ENCODE data around the gene TCF12. TPM values are rescaled to one million over a fixed set of nuclear protein-coding genes. Genes with fewer than 3 reads are reported as not detected.

Gene TCF12
- total RNA-seq, 1 donor from 2014 or later, result 207 TPM

DNA sequence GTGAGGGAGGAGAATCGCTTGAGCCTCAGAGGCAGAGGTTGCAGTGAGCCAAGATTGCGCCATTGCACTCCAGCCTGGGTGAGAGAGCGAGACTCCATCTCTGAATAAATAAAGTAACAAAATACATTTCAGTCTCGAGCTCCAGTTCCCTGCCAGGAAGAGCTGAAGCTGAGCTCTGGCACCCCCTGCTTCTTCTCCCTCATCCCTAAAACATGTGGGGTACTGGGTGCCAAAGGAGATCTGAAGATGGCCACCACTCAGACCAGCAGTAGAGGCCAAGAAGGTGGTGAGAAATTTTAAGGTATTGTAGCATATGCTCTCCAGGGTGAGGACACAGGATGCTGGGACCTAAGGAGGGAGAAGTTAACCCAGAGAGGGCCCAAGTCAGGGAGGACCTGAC is 382.9 kb downstream of the TCF12 start:
- no peak for DNase-seq (ENCODE audit: low read depth, low spot score)
- H3K9me3 Mint-ChIP-seq, result no peaks in the 10 kb centered on the region
- H3K4me3 Mint-ChIP-seq, result no peak overlapping the region
- TF ChIP-seq CTCF (conservative IDR thresholded peaks at IDR 0.05), result no peak
- H3K4me1 Mint-ChIP-seq, result peaks cover 30% of the 10 kb centered on the region
- H3K36me3 Mint-ChIP-seq (ENCODE audit: low read depth), result peaks cover 2% of the 10 kb centered on the region
- no peaks in the 10 kb centered on the region for H3K27me3 Mint-ChIP-seq (ENCODE audit: low read depth)
- H3K27ac Mint-ChIP-seq (ENCODE audit: unreplicated experiment), result no peak overlapping the region

DNA sequence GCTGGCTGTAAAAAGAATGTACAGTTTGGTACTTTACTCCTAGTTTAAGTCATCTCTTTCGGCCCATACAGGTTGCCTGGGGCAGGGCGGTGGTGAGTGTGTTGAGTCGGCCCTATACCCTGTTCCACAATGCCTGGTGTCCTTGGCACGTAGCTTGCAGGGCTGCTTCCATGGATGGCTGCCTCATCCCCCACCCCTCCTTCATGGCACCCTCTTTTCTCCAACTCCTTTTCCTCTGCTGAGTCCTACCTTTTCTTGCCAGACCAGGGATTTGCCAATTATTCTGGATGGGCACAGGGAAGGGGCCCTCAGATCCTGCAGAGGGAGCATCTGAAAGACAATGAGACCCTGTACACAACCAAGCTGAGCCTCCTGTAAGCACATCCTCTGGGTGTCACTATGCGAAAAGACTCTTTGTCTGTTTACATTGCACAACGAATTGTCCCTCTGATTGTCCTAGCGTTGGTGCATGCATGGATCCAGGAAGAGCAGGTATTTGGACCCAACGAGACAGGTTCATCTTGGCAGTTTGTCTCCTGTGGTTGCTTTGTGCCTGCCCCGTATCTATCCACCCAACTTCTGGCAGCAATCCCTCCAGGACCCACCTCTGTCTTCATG is 384.3 kb downstream of the TCF12 start:
- peak overlapping the region; percentile 1 for H3K4me3 Mint-ChIP-seq
- no peak overlapping the region for H3K27ac Mint-ChIP-seq (ENCODE audit: unreplicated experiment)
- DNase-seq (ENCODE audit: low read depth, low spot score), result no peak
- H3K9me3 Mint-ChIP-seq, result no peaks in the 10 kb centered on the region
- no peak for TF ChIP-seq CTCF (conservative IDR thresholded peaks at IDR 0.05)
- H3K4me1 Mint-ChIP-seq, result peaks cover 28% of the 10 kb centered on the region
- no peaks in the 10 kb centered on the region for H3K36me3 Mint-ChIP-seq (ENCODE audit: low read depth)
- H3K27me3 Mint-ChIP-seq (ENCODE audit: low read depth), result no peaks in the 10 kb centered on the region

DNA sequence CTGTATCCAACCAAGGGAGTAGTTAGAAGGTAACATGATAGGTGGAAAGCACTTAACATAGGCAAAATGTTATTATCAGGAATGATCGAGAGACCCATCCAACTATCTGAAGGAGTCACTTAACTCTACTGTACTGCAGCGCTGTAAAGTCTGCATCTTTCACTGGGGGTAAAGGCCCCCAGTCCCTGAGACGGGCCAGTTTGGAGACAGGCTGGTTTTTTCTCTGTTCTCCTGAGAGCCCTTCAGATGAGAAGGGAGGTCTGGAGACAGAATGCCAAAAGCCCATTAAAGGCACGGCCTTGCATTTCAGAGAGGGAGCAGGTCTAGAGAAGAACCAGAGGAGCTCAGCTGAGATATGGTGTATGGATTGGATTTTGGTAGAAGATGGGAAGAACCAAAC is 386.6 kb downstream of the TCF12 start:
- no peak for DNase-seq (ENCODE audit: low read depth, low spot score)
- H3K27ac Mint-ChIP-seq (ENCODE audit: unreplicated experiment), result no peak overlapping the region
- H3K4me1 Mint-ChIP-seq, result peaks cover 14% of the 10 kb centered on the region
- H3K27me3 Mint-ChIP-seq (ENCODE audit: low read depth), result no peaks in the 10 kb centered on the region
- no peaks in the 10 kb centered on the region for H3K36me3 Mint-ChIP-seq (ENCODE audit: low read depth)
- no peak for TF ChIP-seq CTCF (conservative IDR thresholded peaks at IDR 0.05)
- no peaks in the 10 kb centered on the region for H3K9me3 Mint-ChIP-seq
- peak overlapping the region; percentile 54 for H3K4me3 Mint-ChIP-seq

- peak; percentile 93 for TF ChIP-seq CTCF (conservative IDR thresholded peaks at IDR 0.05)
- Mint-ChIP-seq H3K27me3 (ENCODE audit: low read depth) (no peaks in the 10 kb centered on the region), H3K4me3 (peak overlapping the region; percentile 77), H3K27ac (ENCODE audit: unreplicated experiment) (peak overlapping the region; percentile 82), H3K4me1 (peaks cover 14% of the 10 kb centered on the region), H3K9me3 (no peaks in the 10 kb centered on the region), H3K36me3 (ENCODE audit: low read depth) (no peaks in the 10 kb centered on the region)
- peak; percentile 93 for DNase-seq (ENCODE audit: low read depth, low spot score)
Observed at GRCh38 chr15:57306161-57306943, 387.9 kb downstream of the TCF12 start.

- no peak overlapping the region for H3K27ac Mint-ChIP-seq (ENCODE audit: unreplicated experiment)
- H3K4me3 Mint-ChIP-seq, result peak overlapping the region; percentile 77
- H3K36me3 Mint-ChIP-seq (ENCODE audit: low read depth), result no peaks in the 10 kb centered on the region
- TF ChIP-seq CTCF (conservative IDR thresholded peaks at IDR 0.05), result peak; percentile 3
- H3K27me3 Mint-ChIP-seq (ENCODE audit: low read depth), result no peaks in the 10 kb centered on the region
- H3K9me3 Mint-ChIP-seq, result no peaks in the 10 kb centered on the region
- H3K4me1 Mint-ChIP-seq, result peaks cover 14% of the 10 kb centered on the region
- DNase-seq (ENCODE audit: low read depth, low spot score), result no peak
Observed at GRCh38 chr15:57306944-57307411, 388.5 kb downstream of the TCF12 start.
